ENCODE data around the gene ASIC2.

ASIC2 gene

GRCh38 chr17:33038740-33039139 is 254.4 kb downstream of the ASIC2 start:
- peak in 1 of 2 experiments; percentile 0 for DNase-seq (ENCODE audit: low read depth in 1 of 2, low spot score in 1 of 2)
- no peak for TF ChIP-seq GABPA (IDR thresholded peaks at IDR 0.05; ENCODE audit: low read depth)
- no peak for TF ChIP-seq POLR2AphosphoS5 (IDR thresholded peaks at IDR 0.05; ENCODE audit: low read depth)
- TF ChIP-seq CTCF (IDR thresholded peaks at IDR 0.05; ENCODE audit: insufficient read depth, low read length): peak; percentile 43
- TF ChIP-seq REST (IDR thresholded peaks at IDR 0.05; ENCODE audit: insufficient replicate concordance, low read depth): no peak
- Histone ChIP-seq H3K27ac (replicated peaks) (no peak overlapping the region), H3K27me3 (ENCODE audit: insufficient read depth, poor library complexity, severe bottlenecking) (no peaks in the 10 kb centered on the region), H3K4me3 (replicated peaks; ENCODE audit: insufficient read depth, low read length) (no peak overlapping the region)

- no peak for DNase-seq (ENCODE audit: low read depth in 1 of 2, low spot score in 1 of 2)
- H3K27ac ChIP-seq (replicated peaks): no peak overlapping the region
- TF ChIP-seq CTCF (IDR thresholded peaks at IDR 0.05; ENCODE audit: insufficient read depth, low read length): no peak
- TF ChIP-seq POLR2AphosphoS5 (IDR thresholded peaks at IDR 0.05; ENCODE audit: low read depth): no peak
- H3K4me3 ChIP-seq (replicated peaks; ENCODE audit: insufficient read depth, low read length): no peak overlapping the region
- no peaks in the 10 kb centered on the region for H3K27me3 ChIP-seq (ENCODE audit: insufficient read depth, poor library complexity, severe bottlenecking)
Observed at GRCh38 chr17:33033176-33033575, 259.9 kb downstream of the ASIC2 start.

- DNase-seq (ENCODE audit: low read depth in 1 of 2, low spot score in 1 of 2): no peak
- TF ChIP-seq REST (IDR thresholded peaks at IDR 0.05; ENCODE audit: insufficient replicate concordance, low read depth) (no peak), CTCF (IDR thresholded peaks at IDR 0.05; ENCODE audit: insufficient read depth, low read length) (no peak), GABPA (IDR thresholded peaks at IDR 0.05; ENCODE audit: low read depth) (no peak), SPI1 (IDR thresholded peaks at IDR 0.05; ENCODE audit: borderline replicate concordance, low read depth) (no peak), POLR2AphosphoS5 (IDR thresholded peaks at IDR 0.05; ENCODE audit: low read depth) (no peak)
- Histone ChIP-seq H3K4me3 (replicated peaks; ENCODE audit: insufficient read depth, low read length) (no peak overlapping the region), H3K27me3 (ENCODE audit: insufficient read depth, poor library complexity, severe bottlenecking) (no peaks in the 10 kb centered on the region), H3K27ac (replicated peaks) (no peak overlapping the region)
Observed at GRCh38 chr17:33028778-33029177, 264.3 kb downstream of the ASIC2 start.

GRCh38 chr17:33028061-33028460 is 265.0 kb downstream of the ASIC2 start:
- no peaks in the 10 kb centered on the region for H3K27me3 ChIP-seq (ENCODE audit: insufficient read depth, poor library complexity, severe bottlenecking)
- TF ChIP-seq CTCF (IDR thresholded peaks at IDR 0.05; ENCODE audit: insufficient read depth, low read length) (no peak), REST (IDR thresholded peaks at IDR 0.05; ENCODE audit: insufficient replicate concordance, low read depth) (no peak), POLR2AphosphoS5 (IDR thresholded peaks at IDR 0.05; ENCODE audit: low read depth) (no peak)
- H3K27ac ChIP-seq (replicated peaks): no peak overlapping the region
- H3K4me3 ChIP-seq (replicated peaks; ENCODE audit: insufficient read depth, low read length): no peak overlapping the region
- no peak for DNase-seq (ENCODE audit: low read depth in 1 of 2, low spot score in 1 of 2)

All from HL-60 (cell line).